ENCODE measurements around the gene TIGD3. TPM values are rescaled to one million over a fixed set of nuclear protein-coding genes. Genes with fewer than 3 reads are reported as not detected.

Gene TIGD3
- total RNA-seq, 1 donor from 2014 or later = 0.18 TPM

- Histone ChIP-seq H3K27me3 (ENCODE audit: low read depth) (no peaks in the 10 kb centered on the region), H3K4me3 (no peak overlapping the region), H3K9me3 (no peaks in the 10 kb centered on the region), H3K36me3 (peaks cover 90% of the 10 kb centered on the region), H3K27ac (no peak overlapping the region), H3K4me1 (peaks cover 11% of the 10 kb centered on the region)
- TF ChIP-seq CTCF (IDR thresholded peaks at IDR 0.05) = no peak
- no peak for ATAC-seq
- DNase-seq = no peak
- intact Hi-C loops (cut with DNase I) = no loop called here
Observed at GRCh38 chr11:65401803-65402248, 47.3 kb downstream of the TIGD3 start.

GRCh38 chr11:65402790-65403189 lies 48.2 kb downstream of the TIGD3 start:
- Histone ChIP-seq H3K27ac (no peak overlapping the region), H3K9me3 (no peaks in the 10 kb centered on the region), H3K27me3 (ENCODE audit: low read depth) (no peaks in the 10 kb centered on the region), H3K36me3 (peaks cover 90% of the 10 kb centered on the region), H3K4me1 (peaks cover 11% of the 10 kb centered on the region), H3K4me3 (no peak overlapping the region)
- DNase-seq = no peak
- intact Hi-C loops (cut with DNase I) = no loop called here
- TF ChIP-seq CTCF (IDR thresholded peaks at IDR 0.05) = no peak
- ATAC-seq = no peak

GRCh38 chr11:65403607-65404121 lies 49.1 kb downstream of the TIGD3 start:
- Histone ChIP-seq H3K4me3 (no peak overlapping the region), H3K36me3 (peaks cover 90% of the 10 kb centered on the region), H3K27me3 (ENCODE audit: low read depth) (no peaks in the 10 kb centered on the region), H3K4me1 (peaks cover 11% of the 10 kb centered on the region), H3K9me3 (no peaks in the 10 kb centered on the region), H3K27ac (peak overlapping the region; percentile 60)
- no peak for DNase-seq
- no peak for TF ChIP-seq CTCF (IDR thresholded peaks at IDR 0.05)
- intact Hi-C loops (cut with DNase I) = no loop called here
- ATAC-seq = peak; percentile 5 to 37

GRCh38 chr11:65404210-65404609 lies 49.7 kb downstream of the TIGD3 start:
- intact Hi-C loops (cut with DNase I) = no loop called here
- DNase-seq (no peak), ATAC-seq (peak; percentile 4 to 8)
- Histone ChIP-seq H3K4me1 (peaks cover 11% of the 10 kb centered on the region), H3K9me3 (no peaks in the 10 kb centered on the region), H3K4me3 (no peak overlapping the region), H3K27me3 (ENCODE audit: low read depth) (no peaks in the 10 kb centered on the region), H3K36me3 (peaks cover 90% of the 10 kb centered on the region), H3K27ac (peak overlapping the region; percentile 60)
- no peak for TF ChIP-seq CTCF (IDR thresholded peaks at IDR 0.05)

GRCh38 chr11:65404638-65405339 lies 50.2 kb downstream of the TIGD3 start:
- peaks cover 90% of the 10 kb centered on the region for H3K36me3 ChIP-seq
- no peak for DNase-seq
- intact Hi-C loops (cut with DNase I) = no loop called here

More at GRCh38 chr11:65404638-65405339, 50.2 kb downstream of the TIGD3 start:
- Histone ChIP-seq H3K4me3 (no peak overlapping the region), H3K27ac (no peak overlapping the region), H3K4me1 (peaks cover 11% of the 10 kb centered on the region), H3K27me3 (ENCODE audit: low read depth) (no peaks in the 10 kb centered on the region), H3K9me3 (no peaks in the 10 kb centered on the region)
- peak; percentile 34 to 47 for ATAC-seq
- no peak for TF ChIP-seq CTCF (IDR thresholded peaks at IDR 0.05)

Other genes starting within 250 kb of the TIGD3 start
- 38.8 TPM for gene TM7SF2, start 242.9 kb upstream of the TIGD3 start, total RNA-seq
- gene ZNHIT2, start 237.1 kb upstream of the TIGD3 start, total RNA-seq = 9.5 TPM
- gene FAU, start 232.6 kb upstream of the TIGD3 start, total RNA-seq = 766 TPM
- gene MRPL49, start 232.4 kb upstream of the TIGD3 start, total RNA-seq = 40.8 TPM
- gene SYVN1, start 220.2 kb upstream of the TIGD3 start, total RNA-seq = 68.1 TPM
- not detected for gene SPDYC, start 184.5 kb upstream of the TIGD3 start, total RNA-seq
- 176 TPM for gene CAPN1, start 172.8 kb upstream of the TIGD3 start, total RNA-seq
- gene POLA2, start 92.8 kb upstream of the TIGD3 start, total RNA-seq = 8.7 TPM
- gene CDC42EP2, start 39.9 kb upstream of the TIGD3 start, total RNA-seq = 17.0 TPM
- 45.8 TPM for gene DPF2, start 20.9 kb upstream of the TIGD3 start, total RNA-seq
- 13.0 TPM for gene SLC25A45, start 27.9 kb downstream of the TIGD3 start, total RNA-seq
- gene FRMD8, start 31.9 kb downstream of the TIGD3 start, total RNA-seq = 22.6 TPM
- 980 TPM for gene NEAT1, start 68.0 kb downstream of the TIGD3 start, total RNA-seq
- 11,612 TPM for gene MALAT1, start 144.3 kb downstream of the TIGD3 start, total RNA-seq
- gene SCYL1, start 170.3 kb downstream of the TIGD3 start, total RNA-seq = 61.2 TPM
- gene LTBP3, start 203.6 kb downstream of the TIGD3 start, total RNA-seq = 98.7 TPM
- gene ZNRD2, start 215.7 kb downstream of the TIGD3 start, total RNA-seq = 25.1 TPM
- 48.6 TPM for gene FAM89B, start 217.8 kb downstream of the TIGD3 start, total RNA-seq
- 110 TPM for gene EHBP1L1, start 221.3 kb downstream of the TIGD3 start, total RNA-seq
- 1.7 TPM for gene KCNK7, start 241.0 kb downstream of the TIGD3 start, total RNA-seq